ENCODE results near the gene HASPIN. TPM values are rescaled to one million over a fixed set of nuclear protein-coding genes. Genes with fewer than 3 reads are reported as not detected.

Gene HASPIN
- total RNA-seq, 1 donor from 2014 or later: 6.7 TPM

DNA sequence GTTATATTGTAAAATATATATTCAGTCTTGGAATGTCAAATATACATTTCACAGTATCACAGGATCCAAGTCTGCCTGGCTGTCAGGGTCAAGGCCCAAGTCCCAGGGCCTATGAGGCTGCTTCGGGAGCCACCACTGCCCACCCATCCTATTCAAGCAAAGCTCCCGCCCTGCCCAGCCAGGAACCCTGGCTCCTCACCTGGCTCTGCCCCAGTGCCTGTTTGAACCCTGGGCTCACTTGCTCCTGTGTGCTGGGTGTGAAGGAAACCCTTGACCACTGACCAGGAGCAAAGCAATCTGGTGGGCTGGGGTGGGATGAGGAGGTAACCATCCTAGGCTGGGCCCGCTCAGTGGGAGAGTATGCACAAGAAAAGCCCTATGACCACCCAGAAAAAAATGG, 50.3 kb downstream of the HASPIN start:
- POLR2A ChIA-PET: no interaction called here
- Mint-ChIP-seq H3K36me3 (ENCODE audit: low read depth) (no peaks in the 10 kb centered on the region), H3K27ac (no peak overlapping the region), H3K9me3 (no peaks in the 10 kb centered on the region), H3K4me3 (no peak overlapping the region), H3K27me3 (no peaks in the 10 kb centered on the region), H3K4me1 (peaks cover 17% of the 10 kb centered on the region)
- no peak for TF ChIP-seq CTCF (IDR thresholded peaks at IDR 0.05)
- ATAC-seq (ENCODE audit: low read depth): no peak
- intact Hi-C loops (cut with micrococcal nuclease): no loop called here
- DNase-seq: no peak
- CTCF ChIA-PET: no interaction called here

Other genes with a start within 250 kb of the HASPIN start
- gene ASPA, start 247.9 kb upstream of the HASPIN start, total RNA-seq: not detected in 2 replicates
- 6.6 and 10.2 TPM in 2 replicates for gene TRPV3, start 166.1 kb upstream of the HASPIN start, total RNA-seq
- gene TRPV1, start 114.5 kb upstream of the HASPIN start, total RNA-seq: 3.2 and 5.4 TPM in 2 replicates
- gene SHPK, start 87.7 kb upstream of the HASPIN start, total RNA-seq: 8.1 and 9.5 TPM in 2 replicates
- gene CTNS, start 87.1 kb upstream of the HASPIN start, total RNA-seq: 12.8 and 13.5 TPM in 2 replicates
- gene TAX1BP3, start 55.3 kb upstream of the HASPIN start, total RNA-seq: 15.1 and 16.4 TPM in 2 replicates
- 33.8 and 38.0 TPM in 2 replicates for gene EMC6, start 55.1 kb upstream of the HASPIN start, total RNA-seq
- gene P2RX5, start 27.7 kb upstream of the HASPIN start, total RNA-seq: 295 and 349 TPM in 2 replicates
- 42.9 and 45.3 TPM in 2 replicates for gene ITGAE, start 77.3 kb downstream of the HASPIN start, total RNA-seq
- gene NCBP3, start 122.3 kb downstream of the HASPIN start, total RNA-seq: 49.5 TPM in 2 replicates
- gene CAMKK1, start 169.2 kb downstream of the HASPIN start, total RNA-seq: 4.3 and 6.1 TPM in 2 replicates
- gene P2RX1, start 192.6 kb downstream of the HASPIN start, total RNA-seq: 22.0 and 26.0 TPM in 2 replicates
- gene ATP2A3, start 240.5 kb downstream of the HASPIN start, total RNA-seq: 458 and 541 TPM in 2 replicates